Esophagus muscularis mucosa (tissue), 4 donors: Measurements from ENCODE around the gene GPR157. TPM values are rescaled to one million over a fixed set of nuclear protein-coding genes. Genes with fewer than 3 reads are reported as not detected.

Experiments used
- DNase-seq: peaks from one replicate; pipeline ENCODE4 v3.0.0-alpha.2; 2017; ENCODE audit errors: extremely low spot score
- H3K27ac ChIP-seq, 4 donors: fragments of 200-600 bp; sonication (generic); replicated peaks in 1 of 4; 1 replicate in 3 of 4; 2 replicates in 1 of 4; pipeline ENCODE4 v1.5.1; 2016 to 2019; ENCODE audit warnings: mild to moderate bottlenecking in 1 of 4
- H3K27me3 ChIP-seq, 4 donors: fragments of 200-600 bp; sonication (generic); one replicate each; pipeline versions ENCODE4 v1.5.1 to v1.6.0; 2016 to 2019
- H3K36me3 ChIP-seq, 4 donors: fragments of 200-600 bp; sonication (generic); one replicate each; pipeline ENCODE4 v1.5.1; 2016 to 2019
- H3K4me1 ChIP-seq, 4 donors: fragments of 200-600 bp; sonication (generic); one replicate each; pipeline ENCODE4 v1.5.1; 2016 to 2019
- H3K4me3 ChIP-seq, 4 donors: fragments of 200-600 bp; sonication (generic); 1 replicate in 2 of 4; 2 replicates in 2 of 4; pipeline ENCODE4 v1.5.1; 2016 to 2019; ENCODE audit warnings: mild to moderate bottlenecking in 4 of 4, moderate library complexity in 1 of 4
- H3K9me3 ChIP-seq, 4 donors: fragments of 200-600 bp; sonication (generic); 1 replicate in 3 of 4; 2 replicates in 1 of 4; pipeline ENCODE4 v1.5.1; 2016 to 2019
- EP300 ChIP-seq: sonication (generic); formaldehyde crosslinking; IDR thresholded peaks from one replicate; pipeline ENCODE4 v1.6.1; 2017; ENCODE audit warnings: antibody characterized with exemption
- POLR2A ChIP-seq: fragments of 450-650 bp; IDR thresholded peaks from one replicate; pipeline ENCODE4 v1.6.1; 2017; ENCODE audit warnings: antibody characterized with exemption, moderate library complexity, mild to moderate bottlenecking, low read depth
- POLR2AphosphoS5 ChIP-seq, 2 donors: sonication (generic); formaldehyde crosslinking; IDR thresholded peaks; one replicate each; pipeline ENCODE4 v1.6.1; 2017; ENCODE audit warnings: antibody characterized with exemption in 2 of 2
- WGBS: methylation state at CpG from one replicate; pipeline ENCODE4 v1.1.5; 2018; 5-methylcytosine and 5-hydroxymethylcytosine counted together
- intact Hi-C: fragments of 100-400 bp; cut with DNase I; formaldehyde crosslinking; loops from one replicate; pipeline ENCODE4 v1.15.1; 2023
- total RNA-seq, 4 donors: library from RNA; depleted of rRNA; stranded (reverse); fragments of >200 nt; gene quantifications; one replicate each; pipeline versions ENCODE4 v1.1.0 to v1.2.1, GENCODE V29; 2016
- TF ChIP-seq, protein P1 (sequence below), 3 experiments: fragments of 200-600 bp in 2 of 3; fragments of 450-650 bp in 1 of 3; sonication (generic) in 2 of 3; IDR thresholded peaks; one replicate each; pipeline ENCODE4 v1.5.1; 2017 to 2019; ENCODE audit warnings: antibody characterized with exemption in 3 of 3, mild to moderate bottlenecking in 2 of 3, moderate library complexity in 1 of 3

Gene GPR157
- total RNA-seq, 4 donors from 2014 or later = 2.5 to 8.4 (median 3.8) TPM

DNA sequence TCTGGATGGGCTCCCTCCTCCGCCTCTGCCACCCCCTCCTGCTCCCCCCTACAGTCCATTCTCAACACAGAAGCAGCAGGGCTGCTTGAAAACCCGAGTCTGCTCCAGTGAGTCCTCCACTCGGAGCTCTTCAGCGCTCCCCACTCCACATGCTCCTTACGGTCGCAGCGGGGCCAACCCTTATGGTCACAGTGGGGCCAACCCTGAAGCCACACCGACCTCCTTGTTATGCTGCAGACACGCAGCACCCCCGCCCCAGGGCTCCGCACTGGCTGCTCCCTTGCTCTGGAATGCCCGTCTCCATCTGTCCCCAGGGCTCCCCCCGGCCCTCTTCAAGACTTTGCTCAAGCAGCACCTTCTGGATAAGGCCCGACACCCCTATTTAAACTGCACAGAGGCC lies 22.6 kb downstream of the GPR157 start:
- TF ChIP-seq EP300 = no peak
- TF ChIP-seq, protein P1, sequence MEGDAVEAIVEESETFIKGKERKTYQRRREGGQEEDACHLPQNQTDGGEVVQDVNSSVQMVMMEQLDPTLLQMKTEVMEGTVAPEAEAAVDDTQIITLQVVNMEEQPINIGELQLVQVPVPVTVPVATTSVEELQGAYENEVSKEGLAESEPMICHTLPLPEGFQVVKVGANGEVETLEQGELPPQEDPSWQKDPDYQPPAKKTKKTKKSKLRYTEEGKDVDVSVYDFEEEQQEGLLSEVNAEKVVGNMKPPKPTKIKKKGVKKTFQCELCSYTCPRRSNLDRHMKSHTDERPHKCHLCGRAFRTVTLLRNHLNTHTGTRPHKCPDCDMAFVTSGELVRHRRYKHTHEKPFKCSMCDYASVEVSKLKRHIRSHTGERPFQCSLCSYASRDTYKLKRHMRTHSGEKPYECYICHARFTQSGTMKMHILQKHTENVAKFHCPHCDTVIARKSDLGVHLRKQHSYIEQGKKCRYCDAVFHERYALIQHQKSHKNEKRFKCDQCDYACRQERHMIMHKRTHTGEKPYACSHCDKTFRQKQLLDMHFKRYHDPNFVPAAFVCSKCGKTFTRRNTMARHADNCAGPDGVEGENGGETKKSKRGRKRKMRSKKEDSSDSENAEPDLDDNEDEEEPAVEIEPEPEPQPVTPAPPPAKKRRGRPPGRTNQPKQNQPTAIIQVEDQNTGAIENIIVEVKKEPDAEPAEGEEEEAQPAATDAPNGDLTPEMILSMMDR (IDR thresholded peaks at IDR 0.05) = no peak
- TF ChIP-seq POLR2A = no peak
- TF ChIP-seq POLR2AphosphoS5 (IDR thresholded peaks at IDR 0.05) = no peak
- DNase-seq = no peak
- H3K4me3 ChIP-seq = no peak overlapping the region
- H3K27ac ChIP-seq = no peak overlapping the region
- no peaks in the 10 kb centered on the region for H3K27me3 ChIP-seq
- H3K36me3 ChIP-seq = peaks cover 8 to 50% (median 42%) of the 10 kb centered on the region in 4 donors
- H3K9me3 ChIP-seq = no peaks in the 10 kb centered on the region
- WGBS = 95% methylated on average over 12 of the region's 14 CpGs
- intact Hi-C loops = loop anchor here (10.0 kb wide), 1 partner anchor 191 kb away; no protein-coding TSS in a partner anchor
- peaks cover 9 to 24% (median 17%) of the 10 kb centered on the region in 4 donors for H3K4me1 ChIP-seq

DNA sequence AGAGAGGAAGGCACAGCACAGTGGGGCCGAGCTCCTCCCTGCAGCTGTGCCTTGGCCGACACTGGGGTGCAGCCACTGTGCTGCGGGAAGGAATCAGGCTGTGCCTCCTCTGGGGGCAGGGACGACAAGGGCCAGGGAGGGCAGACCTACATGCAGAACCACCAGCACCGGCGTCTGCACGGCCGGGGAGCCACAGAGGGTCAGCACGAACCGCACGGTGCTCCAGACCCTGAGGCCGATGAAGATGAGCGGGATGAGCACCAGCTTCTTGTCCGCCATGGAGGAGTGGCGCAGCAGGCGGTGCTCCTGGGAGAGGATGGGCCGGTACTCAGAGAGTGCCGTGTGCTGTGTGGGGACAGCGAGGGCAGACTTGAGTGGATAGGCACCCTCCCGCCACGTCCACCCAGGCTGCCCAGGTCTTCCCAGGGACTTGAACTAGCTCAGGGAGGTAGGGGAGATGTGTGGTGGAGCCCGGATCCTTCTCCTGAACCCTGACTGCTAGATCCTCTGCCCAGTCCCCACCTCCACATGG lies 23.5 kb downstream of the GPR157 start:
- H3K9me3 ChIP-seq = no peaks in the 10 kb centered on the region
- intact Hi-C loops = loop anchor here (10.0 kb wide), 1 partner anchor 191 kb away; no protein-coding TSS in a partner anchor
- H3K4me1 ChIP-seq = peaks cover 7 to 16% (median 9%) of the 10 kb centered on the region in 4 donors
- no peak for TF ChIP-seq POLR2A
- TF ChIP-seq, protein P1 (IDR thresholded peaks at IDR 0.05) = no peak
- TF ChIP-seq POLR2AphosphoS5 (IDR thresholded peaks at IDR 0.05) = no peak
- no peak for TF ChIP-seq EP300
- peaks cover 8 to 47% (median 40%) of the 10 kb centered on the region in 4 donors for H3K36me3 ChIP-seq
- no peaks in the 10 kb centered on the region for H3K27me3 ChIP-seq
- DNase-seq = no peak
- no peak overlapping the region for H3K4me3 ChIP-seq
- WGBS = 98% methylated on average over 11 of the region's 22 CpGs
- H3K27ac ChIP-seq = no peak overlapping the region

DNA sequence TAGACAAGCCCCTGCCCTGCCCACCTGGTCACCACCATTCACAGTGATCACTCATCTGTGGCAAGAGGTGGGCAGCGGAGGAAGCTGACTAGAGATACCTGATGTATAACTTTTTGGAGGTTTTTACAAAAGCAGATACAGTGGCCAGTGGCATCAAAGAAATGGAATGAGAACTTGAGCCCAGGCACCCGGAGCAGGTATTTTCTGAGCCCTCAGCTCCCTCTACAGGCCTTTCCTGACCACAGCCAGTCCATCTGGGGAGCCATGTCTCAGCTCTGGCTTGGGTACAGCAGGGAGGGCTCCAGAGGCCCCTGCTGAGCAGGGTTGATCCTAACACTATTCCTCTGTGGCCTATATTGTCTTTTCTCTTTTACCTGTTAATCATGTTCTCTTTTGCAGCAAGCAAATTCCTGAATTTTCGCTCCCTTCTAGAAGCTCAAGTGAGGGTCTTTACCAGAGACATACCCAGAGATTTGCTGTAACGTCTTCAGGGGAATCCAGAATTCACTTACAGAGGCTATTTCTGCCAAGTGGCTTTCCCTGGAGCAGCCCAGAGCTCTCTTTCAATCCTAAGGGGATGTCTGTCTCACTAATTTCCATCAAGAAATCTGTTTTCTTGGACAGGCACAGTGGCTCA lies 27.3 kb downstream of the GPR157 start:
- 44% methylated on average over 3 of the region's 4 CpGs for whole genome bisulfite sequencing
- Histone ChIP-seq H3K9me3 (no peaks in the 10 kb centered on the region), H3K4me3 (no peak overlapping the region), H3K27ac (no peak overlapping the region), H3K27me3 (no peaks in the 10 kb centered on the region), H3K4me1 (peaks cover 0 to 4% (median 0%) of the 10 kb centered on the region in 4 donors), H3K36me3 (peaks cover 8 to 36% (median 29%) of the 10 kb centered on the region in 4 donors)
- TF ChIP-seq, protein P1 (IDR thresholded peaks at IDR 0.05) = peak; percentile 63 to 76 (median 72)
- TF ChIP-seq POLR2AphosphoS5 (IDR thresholded peaks at IDR 0.05) = no peak
- TF ChIP-seq POLR2A = no peak
- TF ChIP-seq EP300 = no peak
- DNase-seq = no peak
- intact Hi-C loops = loop anchor here (5.0 to 10.0 kb wide), 2 partner anchors 94 to 187 kb away; no protein-coding TSS in a partner anchor

DNA sequence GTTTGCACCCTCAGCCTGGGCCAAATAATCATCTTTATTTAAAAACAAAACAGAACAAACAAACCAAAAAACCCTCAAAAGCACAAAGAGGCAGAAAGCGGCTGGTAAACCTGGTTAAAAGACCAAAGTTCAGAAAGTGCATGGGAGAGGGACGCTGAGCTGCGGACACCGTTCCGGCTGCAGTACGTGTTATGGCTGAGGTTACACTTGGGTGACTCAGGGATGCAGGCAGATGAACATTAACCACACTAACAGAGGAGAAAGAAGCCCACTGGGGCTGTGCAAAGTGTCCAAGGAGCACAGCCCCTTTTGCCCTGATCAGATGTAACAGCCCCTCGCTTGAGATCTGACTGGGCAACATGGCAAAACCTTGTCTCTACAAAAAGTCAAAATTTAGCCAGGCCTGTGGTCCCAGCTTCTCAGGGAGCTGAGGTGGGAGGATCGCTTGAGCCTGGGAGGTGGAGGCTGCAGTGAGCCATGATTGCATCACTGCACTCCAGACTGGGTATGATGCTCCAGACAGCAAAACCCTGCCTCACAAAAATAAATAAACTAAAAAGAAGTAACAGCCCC lies 28.3 kb downstream of the GPR157 start:
- no peaks in the 10 kb centered on the region for H3K9me3 ChIP-seq
- H3K4me3 ChIP-seq = no peak overlapping the region
- TF ChIP-seq, protein P1 (IDR thresholded peaks at IDR 0.05) = no peak
- TF ChIP-seq POLR2A = no peak
- TF ChIP-seq EP300 = no peak
- no peak for TF ChIP-seq POLR2AphosphoS5 (IDR thresholded peaks at IDR 0.05)
- H3K27me3 ChIP-seq = no peaks in the 10 kb centered on the region
- no peak for DNase-seq
- H3K27ac ChIP-seq = no peak overlapping the region
- WGBS = 90% methylated on average over 7 of the region's 8 CpGs
- H3K4me1 ChIP-seq = peaks cover 0 to 4% (median 0%) of the 10 kb centered on the region in 4 donors
- peaks cover 8 to 31% (median 25%) of the 10 kb centered on the region in 4 donors for H3K36me3 ChIP-seq
- intact Hi-C loops = loop anchor here (5.0 to 10.0 kb wide), 2 partner anchors 93 to 186 kb away; no protein-coding TSS in a partner anchor
